T1000 (cell line): Measurements from ENCODE around the gene IGSF10.

Experiments
- DNase-seq: peaks from one replicate; lab custom pipeline; 2025; ENCODE audit warnings: mixed read lengths; lab: John Stamatoyannopoulos, UW

Gene IGSF10

DNA sequence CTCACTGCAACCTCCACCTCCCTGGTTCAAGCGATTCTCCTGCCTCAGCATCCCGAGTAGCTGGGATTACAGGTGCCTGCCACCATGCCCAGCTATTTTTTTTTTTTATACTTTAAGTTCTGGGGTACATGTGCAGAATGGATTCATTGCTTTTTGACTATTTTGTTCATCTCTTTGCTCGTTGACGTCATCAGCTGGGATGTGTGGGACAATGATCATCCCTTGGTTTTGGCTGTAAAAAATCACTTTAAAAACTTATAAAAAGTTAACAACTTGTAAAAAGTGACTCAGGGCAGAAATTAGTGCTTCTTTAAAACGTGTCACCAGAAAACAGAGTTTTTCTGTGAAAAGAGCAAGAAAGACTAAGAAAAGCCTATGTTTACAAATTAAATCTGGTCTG lies 37.8 kb downstream of the IGSF10 start:
- DNase-seq = no peak

DNA sequence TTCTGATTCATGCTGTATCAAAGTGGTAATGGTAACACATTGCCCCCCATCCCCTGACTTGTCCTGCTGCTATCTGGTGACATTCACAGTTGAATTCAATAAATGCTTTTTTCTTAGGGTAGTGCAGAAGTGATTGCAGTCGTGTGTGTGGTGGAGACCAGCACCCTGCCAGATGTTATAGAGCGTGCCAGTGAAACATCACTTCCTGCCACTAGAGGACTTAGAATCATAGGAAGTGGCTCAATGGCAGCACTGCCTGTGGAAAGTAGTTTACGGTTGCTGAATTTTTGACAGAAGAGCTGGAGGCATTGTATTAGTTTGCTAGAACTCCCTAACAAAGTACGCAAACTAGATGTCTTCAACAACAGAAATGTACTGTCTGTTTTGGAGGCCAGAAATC lies 38.9 kb downstream of the IGSF10 start:
- DNase-seq = no peak

DNA sequence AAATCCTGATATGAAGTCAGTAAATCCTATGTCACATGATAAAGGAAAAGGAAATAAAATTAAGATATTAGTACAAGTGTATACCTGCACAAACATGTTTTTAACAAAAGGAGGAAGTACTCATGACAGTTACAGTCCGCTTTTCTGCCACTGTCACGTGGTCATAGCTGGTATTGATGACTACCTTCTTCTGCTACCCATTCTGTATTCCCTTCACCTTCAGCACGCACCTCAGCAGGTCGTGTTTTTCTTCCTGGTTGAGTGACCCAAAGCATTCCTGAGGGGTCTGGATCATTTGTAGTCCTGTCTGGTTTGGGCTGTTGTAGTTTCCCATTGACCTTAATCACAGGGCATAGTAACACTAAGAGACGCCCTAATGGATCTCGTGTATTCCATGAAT lies 41.1 kb downstream of the IGSF10 start:
- DNase-seq = no peak

DNA sequence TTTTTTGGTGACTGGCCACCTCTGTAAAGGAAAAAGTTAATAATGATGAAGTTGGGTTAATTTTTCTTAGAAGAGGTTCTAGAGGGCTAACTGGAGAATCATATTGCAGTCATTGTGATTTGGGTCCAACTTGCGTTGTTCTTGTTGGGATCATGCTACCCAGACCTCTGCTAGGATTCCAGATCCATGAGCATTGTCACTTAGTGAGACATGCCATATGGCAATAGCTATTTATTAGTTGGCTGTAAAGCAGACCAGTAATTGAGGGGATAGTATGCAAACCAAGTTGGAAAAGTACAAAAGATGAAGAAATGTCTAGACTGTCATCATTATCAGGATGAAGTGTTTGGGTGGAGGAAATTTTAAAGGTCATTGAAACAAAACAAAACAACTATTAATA lies 45.6 kb downstream of the IGSF10 start:
- DNase-seq = no peak

DNA sequence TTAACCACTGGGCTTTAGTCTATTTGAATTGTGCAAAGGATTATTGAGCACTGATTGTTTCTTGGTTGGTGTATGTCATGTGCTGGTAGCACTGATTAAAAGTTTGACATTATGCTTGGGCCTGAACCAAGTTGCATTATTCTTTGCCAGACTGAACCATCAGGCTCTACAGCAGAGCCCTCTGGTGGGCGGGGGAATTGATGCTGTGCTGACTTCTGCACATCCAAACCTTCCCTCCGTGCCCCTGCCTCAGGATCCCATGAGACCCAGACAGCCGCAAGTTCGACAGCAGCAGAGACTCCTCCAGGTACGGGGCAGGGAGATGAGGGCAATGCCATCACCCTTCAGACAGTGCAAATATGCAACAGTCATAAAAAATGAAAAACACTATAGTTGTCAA lies 47.9 kb downstream of the IGSF10 start:
- DNase-seq = no peak
